GM12874 (cell line): ENCODE measurements around the gene MTREX.
A peak's percentile ranks its signal among the peaks of the same experiment; 100 is the strongest.

Experiments used
- CTCF ChIP-seq: IDR thresholded peaks from 2 replicates; pipeline ENCODE4 v1.5.1; 2011; ENCODE audit warnings: low read depth, mild to moderate bottlenecking, control low read depth, low read length, moderate library complexity; ENCODE audit not compliant: insufficient read depth

Gene MTREX

GRCh38 chr5:55294935-55295334, 12.9 kb upstream of the MTREX start:
- TF ChIP-seq CTCF: no peak

GRCh38 chr5:55300890-55301289, 6.9 kb upstream of the MTREX start:
- no peak for TF ChIP-seq CTCF

GRCh38 chr5:55303238-55303690, 4.5 kb upstream of the MTREX start:
- no peak for TF ChIP-seq CTCF

GRCh38 chr5:55304584-55304983, 3.2 kb upstream of the MTREX start:
- no peak for TF ChIP-seq CTCF

- no peak for TF ChIP-seq CTCF
These were observed 2.4 kb upstream of the MTREX start for GRCh38 chr5:55305345-55305744.

- no peak for TF ChIP-seq CTCF
These were observed 977 bp upstream of the MTREX start for GRCh38 chr5:55306641-55307382.

GRCh38 chr5:55308254-55308836, 556 bp downstream of the MTREX start:
- TF ChIP-seq CTCF: 0 out of 2 replicates have a peak, but pooled peaks have one; percentile 2
